Astrocyte (in vitro differentiated cells and primary cell): ENCODE results near the gene ACAD11.

Source experiments
- EZH2 ChIP-seq: IDR thresholded peaks from 2 replicates; pipeline ENCODE4 v1.6.1; 2012; ENCODE audit warnings: mild to moderate bottlenecking, low read length, inconsistent platforms; ENCODE audit not compliant: insufficient read depth
- TF ChIP-seq, protein P1 (sequence below): IDR thresholded peaks from 2 replicates; pipeline ENCODE4 v1.5.1; 2011; ENCODE audit warnings: low read depth, mild to moderate bottlenecking, inconsistent platforms, low read length, moderate library complexity; ENCODE audit not compliant: insufficient read depth

GRCh38 chr3:132595014-132595413 lies 64.6 kb downstream of the ACAD11 start:
- TF ChIP-seq, protein P1, sequence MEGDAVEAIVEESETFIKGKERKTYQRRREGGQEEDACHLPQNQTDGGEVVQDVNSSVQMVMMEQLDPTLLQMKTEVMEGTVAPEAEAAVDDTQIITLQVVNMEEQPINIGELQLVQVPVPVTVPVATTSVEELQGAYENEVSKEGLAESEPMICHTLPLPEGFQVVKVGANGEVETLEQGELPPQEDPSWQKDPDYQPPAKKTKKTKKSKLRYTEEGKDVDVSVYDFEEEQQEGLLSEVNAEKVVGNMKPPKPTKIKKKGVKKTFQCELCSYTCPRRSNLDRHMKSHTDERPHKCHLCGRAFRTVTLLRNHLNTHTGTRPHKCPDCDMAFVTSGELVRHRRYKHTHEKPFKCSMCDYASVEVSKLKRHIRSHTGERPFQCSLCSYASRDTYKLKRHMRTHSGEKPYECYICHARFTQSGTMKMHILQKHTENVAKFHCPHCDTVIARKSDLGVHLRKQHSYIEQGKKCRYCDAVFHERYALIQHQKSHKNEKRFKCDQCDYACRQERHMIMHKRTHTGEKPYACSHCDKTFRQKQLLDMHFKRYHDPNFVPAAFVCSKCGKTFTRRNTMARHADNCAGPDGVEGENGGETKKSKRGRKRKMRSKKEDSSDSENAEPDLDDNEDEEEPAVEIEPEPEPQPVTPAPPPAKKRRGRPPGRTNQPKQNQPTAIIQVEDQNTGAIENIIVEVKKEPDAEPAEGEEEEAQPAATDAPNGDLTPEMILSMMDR, result no peak
- no peak for TF ChIP-seq EZH2
